ENCODE measurements around the gene SNX6.

- TF ChIP-seq CTCF (IDR thresholded peaks at IDR 0.05; ENCODE audit: low read length), result no peak
- TF ChIP-seq EZH2 (IDR thresholded peaks at IDR 0.05; ENCODE audit: borderline replicate concordance, low read length), result no peak
Observed at GRCh38 chr14:34642595-34642994, 12.6 kb upstream of the SNX6 start.

All from OCI-LY1 (cell line).